OCI-LY3 (cell line): ENCODE measurements around the gene TAAR5.
"Not testable (repeated sequence)": the region's sequence is repeated elsewhere in the genome, so short reads cannot be mapped to it uniquely, and the experiment has no call there.

Experiments
- H2AFZ ChIP-seq: fragments of 200-600, 300-600 bp; shearing (Covaris generic); 2 replicates; pipeline ENCODE4 v1.6.0; 2014; ENCODE audit warnings: antibody characterized with exemption, low read depth, low read length
- H3K27ac ChIP-seq: fragments of 200-600, 300-600 bp; sonication (generic); 2 replicates; pipeline ENCODE4 v1.5.1; 2014; ENCODE audit warnings: mild to moderate bottlenecking, low read length, moderate library complexity, mixed read lengths
- H3K27me3 ChIP-seq: fragments of 200-600, 300-600 bp; sonication (generic); 2 replicates; pipeline ENCODE4 v1.6.1; 2014; ENCODE audit warnings: low read depth, low read length, mixed read lengths
- H3K36me3 ChIP-seq: fragments of 200-600, 300-600 bp; sonication (generic); replicated peaks from 2 replicates; pipeline ENCODE3; 2014; ENCODE audit warnings: low read depth, low read length, mixed read lengths
- H3K4me1 ChIP-seq: fragments of 300-600, 200-600 bp; sonication (generic); 2 replicates; pipeline ENCODE4 v1.6.1; 2014; ENCODE audit warnings: low read length, mixed read lengths
- H3K4me2 ChIP-seq: fragments of 200-600, 300-600 bp; sonication (generic); 2 replicates; pipeline ENCODE4 v1.6.1; 2014; ENCODE audit warnings: low read length, mixed read lengths
- H3K4me3 ChIP-seq: fragments of 300-600, 200-600 bp; sonication (generic); 2 replicates; pipeline ENCODE4 v1.5.1; 2014; ENCODE audit warnings: antibody characterized with exemption, mild to moderate bottlenecking, low read length, moderate library complexity
- H3K79me2 ChIP-seq: fragments of 300-600, 200-600 bp; shearing (Covaris generic); 2 replicates; pipeline ENCODE4 v1.6.1; 2014; ENCODE audit warnings: mild to moderate bottlenecking, low read length, mixed read lengths
- H3K9ac ChIP-seq: fragments of 300-600, 200-600 bp; shearing (Covaris generic); 2 replicates; pipeline ENCODE4 v1.6.0; 2014; ENCODE audit warnings: mild to moderate bottlenecking, low read length, moderate library complexity
- H3K9me3 ChIP-seq: fragments of 200-600, 300-600 bp; shearing (Covaris generic); 2 replicates; pipeline ENCODE4 v1.6.1; 2014; ENCODE audit warnings: low read length, mixed read lengths; ENCODE audit not compliant: insufficient read depth
- H4K20me1 ChIP-seq: fragments of 200-600, 300-600 bp; sonication (generic); 2 replicates; pipeline ENCODE4 v1.6.1; 2016; ENCODE audit warnings: low read length, mixed read lengths; ENCODE audit not compliant: insufficient read depth
- CTCF ChIP-seq: fragments of 200-600, 300-600 bp; sonication (generic); IDR thresholded peaks from 2 replicates; pipeline ENCODE4 v1.5.1; 2014; ENCODE audit warnings: antibody characterized with exemption, low read length, low read depth
- EZH2phosphoT487 ChIP-seq: fragments of 200-600 bp; shearing (Covaris generic); IDR thresholded peaks from 2 replicates; pipeline ENCODE4 v1.6.1; 2018; ENCODE audit warnings: antibody characterized with exemption, mixed run types, low read depth

The TAAR5 gene

GRCh38 chr6:132589454-132589853 is at the start of gene TAAR5:
Gene TAAR5 (minus strand): TSS chr6:132589741. CDS start chr6:132589686, 55 bp downstream.
- H4K20me1 ChIP-seq, result no peaks in the 10 kb centered on the region
- H3K9me3 ChIP-seq, result no peaks in the 10 kb centered on the region
- no peaks in the 10 kb centered on the region for H3K4me1 ChIP-seq
- no peaks in the 10 kb centered on the region for H3K27me3 ChIP-seq
- H3K4me2 ChIP-seq, result no peak within 1 kb of the TSS
- no peak within 1 kb of the TSS for H3K9ac ChIP-seq
- H3K79me2 ChIP-seq, result no peaks in the 10 kb centered on the region
- no peaks in the 10 kb centered on the region for H3K36me3 ChIP-seq
- H2AFZ ChIP-seq, result no peak within 1 kb of the TSS
- H3K27ac ChIP-seq, result no peak within 1 kb of the TSS
- no peak within 1 kb of the TSS for H3K4me3 ChIP-seq
- TF ChIP-seq CTCF, result no peak
- TF ChIP-seq EZH2phosphoT487, result no peak

GRCh38 chr6:132637135-132637534 is 47.6 kb upstream of the TAAR5 start:
- H3K27me3 ChIP-seq, H3K79me2 ChIP-seq, H3K27ac ChIP-seq, H3K4me1 ChIP-seq, H3K9ac ChIP-seq, H3K4me3 ChIP-seq, H2AFZ ChIP-seq, H4K20me1 ChIP-seq, H3K36me3 ChIP-seq, H3K4me2 ChIP-seq, H3K9me3 ChIP-seq: not testable (repeated sequence)

- not testable (repeated sequence) for H3K27me3 ChIP-seq, H2AFZ ChIP-seq, H3K36me3 ChIP-seq, H3K4me2 ChIP-seq, H3K4me3 ChIP-seq, H3K9ac ChIP-seq, H4K20me1 ChIP-seq, H3K79me2 ChIP-seq, H3K4me1 ChIP-seq, H3K9me3 ChIP-seq, H3K27ac ChIP-seq
Observed at GRCh38 chr6:132635906-132636305, 46.4 kb upstream of the TAAR5 start.

GRCh38 chr6:132635288-132635687 is 45.7 kb upstream of the TAAR5 start:
- H3K27ac ChIP-seq, H3K4me3 ChIP-seq, H3K27me3 ChIP-seq, H3K9ac ChIP-seq, H3K79me2 ChIP-seq, H4K20me1 ChIP-seq, H2AFZ ChIP-seq, H3K36me3 ChIP-seq, H3K4me1 ChIP-seq, H3K4me2 ChIP-seq, H3K9me3 ChIP-seq: not testable (repeated sequence)

GRCh38 chr6:132634796-132635195 is 45.3 kb upstream of the TAAR5 start:
- Histone ChIP-seq H3K27me3 (no peaks in the 10 kb centered on the region), H3K4me2 (no peak overlapping the region), H4K20me1 (no peaks in the 10 kb centered on the region), H3K36me3 (no peaks in the 10 kb centered on the region), H2AFZ (no peak overlapping the region), H3K4me3 (no peak overlapping the region), H3K27ac (no peak overlapping the region), H3K4me1 (no peaks in the 10 kb centered on the region), H3K9ac (no peak overlapping the region), H3K79me2 (no peaks in the 10 kb centered on the region), H3K9me3 (no peaks in the 10 kb centered on the region)
- TF ChIP-seq EZH2phosphoT487 (no peak), CTCF (no peak)

GRCh38 chr6:132633362-132633761 is 43.8 kb upstream of the TAAR5 start:
- H3K27me3 ChIP-seq, result no peaks in the 10 kb centered on the region
- H3K36me3 ChIP-seq, result no peaks in the 10 kb centered on the region
- TF ChIP-seq CTCF, result no peak
- no peak for TF ChIP-seq EZH2phosphoT487
- H3K4me3 ChIP-seq, result no peak overlapping the region
- H3K79me2 ChIP-seq, result no peaks in the 10 kb centered on the region
- H3K4me1 ChIP-seq, result no peaks in the 10 kb centered on the region
- no peak overlapping the region for H3K4me2 ChIP-seq
- H2AFZ ChIP-seq, result no peak overlapping the region
- no peak overlapping the region for H3K27ac ChIP-seq
- no peak overlapping the region for H3K9ac ChIP-seq
- H4K20me1 ChIP-seq, result no peaks in the 10 kb centered on the region
- no peaks in the 10 kb centered on the region for H3K9me3 ChIP-seq
